Gastrocnemius medialis (tissue), 4 donors: ENCODE measurements around the gene RASSF6.

Experiments used
- POLR2A ChIP-seq, 2 donors: fragments of 450-650 bp; IDR thresholded peaks; one replicate each; pipeline ENCODE4 v1.6.1; 2017; ENCODE audit warnings: antibody characterized with exemption in 2 of 2, mild to moderate bottlenecking in 2 of 2, moderate library complexity in 2 of 2
- TF ChIP-seq, protein P1 (sequence below), 5 experiments: fragments of 450-650 bp in 3 of 5; fragments of 200-600 bp in 2 of 5; sonication (generic) in 2 of 5; IDR thresholded peaks in 4 of 5; conservative IDR thresholded peaks in 1 of 5; 1 replicate in 4 of 5; 2 replicates in 1 of 5; pipeline ENCODE4 v1.5.1; 2016 to 2019; ENCODE audit warnings: antibody characterized with exemption in 5 of 5, mild to moderate bottlenecking in 3 of 5, moderate library complexity in 3 of 5

DNA sequence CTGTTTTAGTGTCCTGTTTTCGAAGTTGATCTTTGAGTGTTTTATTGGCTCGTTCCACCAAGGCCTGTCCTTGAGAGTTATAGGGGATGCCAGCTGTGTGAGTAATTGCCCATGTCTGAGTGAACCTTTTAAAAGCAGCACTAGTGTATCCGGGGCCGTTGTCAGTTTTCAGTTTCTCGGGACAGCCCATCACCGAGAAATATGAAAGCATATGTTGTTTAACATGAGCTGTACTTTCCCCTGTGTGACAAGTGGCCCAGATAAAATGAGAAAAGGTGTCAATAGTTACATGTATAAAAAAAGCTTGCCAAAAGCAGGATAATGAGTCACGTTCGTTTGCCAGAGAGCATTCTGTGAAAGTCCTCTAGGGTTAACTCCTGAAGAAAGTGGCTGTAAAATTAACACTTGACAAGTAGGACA, 48.6 kb upstream of the RASSF6 start:
- TF ChIP-seq, protein P1, sequence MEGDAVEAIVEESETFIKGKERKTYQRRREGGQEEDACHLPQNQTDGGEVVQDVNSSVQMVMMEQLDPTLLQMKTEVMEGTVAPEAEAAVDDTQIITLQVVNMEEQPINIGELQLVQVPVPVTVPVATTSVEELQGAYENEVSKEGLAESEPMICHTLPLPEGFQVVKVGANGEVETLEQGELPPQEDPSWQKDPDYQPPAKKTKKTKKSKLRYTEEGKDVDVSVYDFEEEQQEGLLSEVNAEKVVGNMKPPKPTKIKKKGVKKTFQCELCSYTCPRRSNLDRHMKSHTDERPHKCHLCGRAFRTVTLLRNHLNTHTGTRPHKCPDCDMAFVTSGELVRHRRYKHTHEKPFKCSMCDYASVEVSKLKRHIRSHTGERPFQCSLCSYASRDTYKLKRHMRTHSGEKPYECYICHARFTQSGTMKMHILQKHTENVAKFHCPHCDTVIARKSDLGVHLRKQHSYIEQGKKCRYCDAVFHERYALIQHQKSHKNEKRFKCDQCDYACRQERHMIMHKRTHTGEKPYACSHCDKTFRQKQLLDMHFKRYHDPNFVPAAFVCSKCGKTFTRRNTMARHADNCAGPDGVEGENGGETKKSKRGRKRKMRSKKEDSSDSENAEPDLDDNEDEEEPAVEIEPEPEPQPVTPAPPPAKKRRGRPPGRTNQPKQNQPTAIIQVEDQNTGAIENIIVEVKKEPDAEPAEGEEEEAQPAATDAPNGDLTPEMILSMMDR (IDR thresholded peaks at IDR 0.05 in 4 of 5, conservative IDR thresholded peaks at IDR 0.05 in 1 of 5) = no peak
- TF ChIP-seq POLR2A (IDR thresholded peaks at IDR 0.05) = no peak
